H1 (cell line): Measurements from ENCODE around the gene PCBD1. TPM values are rescaled to one million over a fixed set of nuclear protein-coding genes. Genes with fewer than 3 reads are reported as not detected.

Source experiments
- CTCF ChIA-PET: fragments of 300-600 bp; sonication (Branson Sonifier 250); formaldehyde crosslinking; loops from one replicate; lab custom pipeline; 2021; ENCODE audit not compliant: partially characterized antibody; lab: Charles Lee
- POLR2A ChIA-PET: fragments of 300-600 bp; sonication (Branson Sonifier 250); formaldehyde crosslinking; loops from one replicate; lab custom pipeline; 2021; ENCODE audit warnings: inconsistent platforms; ENCODE audit not compliant: partially characterized antibody; lab: Charles Lee
- DNase-seq, 2 experiments: peaks; one replicate each; pipeline versions ENCODE4 v3.0.0 to v3.0.0-alpha.2; 2010 to 2022; ENCODE audit warnings: low spot score in 2 of 2, low read depth in 1 of 2, mixed read lengths in 1 of 2
- FAIRE-seq: peaks from 2 replicates; lab custom pipeline; 2011; peaks lifted over from hg19 to GRCh38; lab: Jason Lieb, UNC
- H2AFZ ChIP-seq: 2 replicates; pipeline ENCODE4 v1.8.1; 2012; ENCODE audit warnings: low read length, inconsistent platforms
- H2AK5ac ChIP-seq: 2 replicates; pipeline ENCODE4 v1.6.1; 2013; ENCODE audit warnings: low read depth, low read length
- H2BK120ac ChIP-seq: replicated peaks from 2 replicates; pipeline ENCODE3; 2013; ENCODE audit warnings: low read depth, low read length, inconsistent platforms
- H2BK12ac ChIP-seq: 2 replicates; pipeline ENCODE4 v1.6.1; 2013; ENCODE audit warnings: low read depth, low read length
- H2BK15ac ChIP-seq: 2 replicates; pipeline ENCODE4 v1.6.1; 2013; ENCODE audit warnings: low read length
- H2BK20ac ChIP-seq: 2 replicates; pipeline ENCODE4 v1.6.1; 2013; ENCODE audit warnings: low read length
- H2BK5ac ChIP-seq: 2 replicates; pipeline ENCODE4 v1.6.1; 2013; ENCODE audit warnings: low read depth, low read length
- H3K14ac ChIP-seq: 2 replicates; pipeline ENCODE4 v1.6.1; 2013; ENCODE audit warnings: inconsistent platforms; ENCODE audit not compliant: insufficient read length
- H3K18ac ChIP-seq: 2 replicates; pipeline ENCODE4 v1.6.1; 2013; ENCODE audit warnings: low read length; ENCODE audit errors: extremely low read depth
- H3K23ac ChIP-seq: 2 replicates; pipeline ENCODE4 v1.6.1; 2013; ENCODE audit warnings: inconsistent platforms; ENCODE audit not compliant: insufficient read length
- H3K23me2 ChIP-seq: 2 replicates; pipeline ENCODE4 v1.6.1; 2013; ENCODE audit warnings: low read depth, low read length
- H3K27ac ChIP-seq: 2 replicates; pipeline ENCODE4 v1.6.1; 2011; ENCODE audit warnings: low read depth, low read length, inconsistent platforms
- H3K27me3 ChIP-seq, 4 experiments: replicated peaks in 1 of 4; 1 replicate in 1 of 4; 2 replicates in 3 of 4; pipeline versions ENCODE4 v1.6.1 to v1.8.1; 2011 to 2013; ENCODE audit warnings: low read length in 3 of 4, mild to moderate bottlenecking in 3 of 4, inconsistent platforms in 2 of 4, mixed read lengths in 2 of 4, moderate library complexity in 1 of 4; ENCODE audit not compliant: control insufficient read depth in 3 of 4, insufficient read depth in 3 of 4; ENCODE audit errors: extremely low read depth in 1 of 4
- H3K36me3 ChIP-seq, 4 experiments: 2 replicates each; pipeline versions ENCODE4 v1.6.1 to v1.8.1; 2011 to 2013; ENCODE audit warnings: mild to moderate bottlenecking in 4 of 4, low read length in 3 of 4, moderate library complexity in 2 of 4, control low read depth in 1 of 4, inconsistent platforms in 1 of 4; ENCODE audit not compliant: insufficient read depth in 4 of 4, control insufficient read depth in 2 of 4
- H3K4ac ChIP-seq: replicated peaks from 2 replicates; pipeline ENCODE3; 2013; ENCODE audit warnings: low read length, low read depth, mixed read lengths, inconsistent platforms; ENCODE audit not compliant: insufficient read length
- H3K4me1 ChIP-seq, 4 experiments: replicated peaks in 1 of 4; 1 replicate in 1 of 4; 2 replicates in 3 of 4; pipeline versions ENCODE4 v1.6.1 to v1.8.1; 2011 to 2013; ENCODE audit warnings: low read length in 3 of 4, inconsistent platforms in 2 of 4, mixed read lengths in 1 of 4; ENCODE audit not compliant: insufficient read depth in 4 of 4, control insufficient read depth in 3 of 4
- H3K4me2 ChIP-seq, 2 experiments: 2 replicates each; pipeline versions ENCODE4 v1.6.1 to v1.8.1; 2011 to 2013; ENCODE audit warnings: low read depth in 2 of 2, low read length in 2 of 2, control low read depth in 1 of 2, inconsistent platforms in 1 of 2, mild to moderate bottlenecking in 1 of 2; ENCODE audit not compliant: insufficient read depth in 1 of 2
- H3K4me3 ChIP-seq, 4 experiments: fragments of 200-600, 300-600 bp in 1 of 4; sonication (generic), shearing (Covaris generic), sonication (Bioruptor Twin) in 1 of 4; 2 replicates each; pipeline versions ENCODE4 v1.5.1 to v1.8.1; 2011 to 2016; ENCODE audit warnings: low read length in 4 of 4, low read depth in 3 of 4, control low read depth in 2 of 4, inconsistent platforms in 2 of 4, mild to moderate bottlenecking in 2 of 4, mixed read lengths in 1 of 4, moderate library complexity in 1 of 4; ENCODE audit not compliant: insufficient read depth in 2 of 4; ENCODE audit errors: extremely low read depth in 1 of 4
- H3K56ac ChIP-seq: replicated peaks from 2 replicates; pipeline ENCODE3; 2013; ENCODE audit warnings: low read depth, mild to moderate bottlenecking, mixed read lengths, low read length, inconsistent platforms; ENCODE audit not compliant: insufficient read length
- H3K79me1 ChIP-seq: 2 replicates; pipeline ENCODE4 v1.6.1; 2013; ENCODE audit warnings: low read depth, low read length, control low read depth
- H3K79me2 ChIP-seq, 2 experiments: 2 replicates each; pipeline versions ENCODE4 v1.6.1 to v1.8.1; 2012 to 2013; ENCODE audit warnings: low read length in 2 of 2, mild to moderate bottlenecking in 2 of 2, inconsistent platforms in 1 of 2; ENCODE audit not compliant: insufficient read depth in 2 of 2, control insufficient read depth in 1 of 2
- H3K9ac ChIP-seq, 4 experiments: replicated peaks in 1 of 4; 1 replicate in 1 of 4; 2 replicates in 3 of 4; pipeline versions ENCODE4 v1.6.1 to v1.8.1; 2011 to 2013; ENCODE audit warnings: low read depth in 3 of 4, low read length in 3 of 4, control low read depth in 2 of 4, mild to moderate bottlenecking in 2 of 4, moderate library complexity in 2 of 4, inconsistent platforms in 1 of 4; ENCODE audit errors: extremely low read depth in 1 of 4
- H3K9me3 ChIP-seq, 2 experiments: 2 replicates each; pipeline versions ENCODE4 v1.6.1 to v1.8.1; 2012 to 2013; ENCODE audit warnings: mild to moderate bottlenecking in 2 of 2, moderate library complexity in 2 of 2, control low read depth in 1 of 2, inconsistent platforms in 1 of 2, low read depth in 1 of 2, low read length in 1 of 2, mixed read lengths in 1 of 2; ENCODE audit not compliant: insufficient read depth in 2 of 2
- H4K20me1 ChIP-seq, 2 experiments: replicated peaks in 1 of 2; 2 replicates each; pipeline versions ENCODE3 to v1.8.1; 2011 to 2013; ENCODE audit warnings: inconsistent platforms in 2 of 2, low read length in 2 of 2, mild to moderate bottlenecking in 1 of 2; ENCODE audit not compliant: insufficient read depth in 2 of 2, control insufficient read depth in 1 of 2
- H4K5ac ChIP-seq: 2 replicates; pipeline ENCODE4 v1.6.1; 2013; ENCODE audit warnings: low read length, low read depth, mixed read lengths, inconsistent platforms; ENCODE audit not compliant: insufficient read length
- H4K8ac ChIP-seq: 2 replicates; pipeline ENCODE4 v1.8.0; 2013; ENCODE audit warnings: mild to moderate bottlenecking, moderate library complexity, low read length, inconsistent platforms; ENCODE audit not compliant: insufficient read depth; ENCODE audit errors: extremely low read depth
- H4K91ac ChIP-seq: replicated peaks from 2 replicates; pipeline ENCODE3; 2013; ENCODE audit warnings: low read length, mixed read lengths, inconsistent platforms; ENCODE audit not compliant: insufficient read length
- ASH2L ChIP-seq: fragments of 200-600, 300-600 bp; sonication (generic); IDR thresholded peaks from one replicate; pipeline ENCODE4 v1.7.1; 2017; ENCODE audit warnings: low read length
- CBX8 ChIP-seq: fragments of 300-800, 300-1000 bp; sonication (generic); IDR thresholded peaks from 2 replicates; pipeline ENCODE4 v1.7.1; 2016; ENCODE audit warnings: low read depth, low read length, borderline replicate concordance
- CHD1 ChIP-seq: IDR thresholded peaks from 2 replicates; pipeline ENCODE4 v1.6.1; 2012; ENCODE audit warnings: low read depth, low read length, improper control_type of control experiment
- CHD2 ChIP-seq: IDR thresholded peaks from 2 replicates; pipeline ENCODE4 v1.6.1; 2012; ENCODE audit warnings: low read length, improper control_type of control experiment
- CREB1 ChIP-seq: IDR thresholded peaks from 2 replicates; pipeline ENCODE4 v1.6.1; 2012; ENCODE audit warnings: inconsistent platforms
- E2F6 ChIP-seq: IDR thresholded peaks from 2 replicates; pipeline ENCODE4 v1.6.1; 2012; ENCODE audit warnings: inconsistent platforms
- JUN ChIP-seq: IDR thresholded peaks from 2 replicates; pipeline ENCODE4 v1.6.1; 2011; ENCODE audit warnings: low read depth, mild to moderate bottlenecking, improper control_type of control experiment, low read length
- MAFK ChIP-seq: IDR thresholded peaks from 2 replicates; pipeline ENCODE4 v1.6.1; 2012; ENCODE audit warnings: low read depth, mild to moderate bottlenecking, improper control_type of control experiment, low read length
- POU5F1 ChIP-seq: IDR thresholded peaks from 2 replicates; pipeline ENCODE4 v1.6.1; 2011; ENCODE audit warnings: low read depth, mild to moderate bottlenecking, low read length, moderate library complexity
- RNF2 ChIP-seq: fragments of 200-900, 300-1000 bp; sonication (generic); IDR thresholded peaks from 2 replicates; pipeline ENCODE4 v1.7.1; 2016; ENCODE audit warnings: borderline replicate concordance, low read depth, mild to moderate bottlenecking, antibody characterized with exemption, low read length; ENCODE audit not compliant: poor library complexity, severe bottlenecking; ENCODE audit errors: missing control alignments
- SAP30 ChIP-seq: fragments of 300-600 bp; sonication (generic); IDR thresholded peaks from 2 replicates; pipeline ENCODE4 v1.7.1; 2012; ENCODE audit warnings: low read length, moderate library complexity, mild to moderate bottlenecking, inconsistent platforms; ENCODE audit not compliant: insufficient read depth, insufficient replicate concordance
- SIX5 ChIP-seq: IDR thresholded peaks from 2 replicates; pipeline ENCODE4 v1.6.1; 2011; ENCODE audit warnings: mild to moderate bottlenecking, low read depth, low read length
- WGBS, 2 experiments: shearing (Covaris generic) in 1 of 2; methylation state at CpG; one replicate each; pipeline versions ENCODE4 v1.1.6 to v1.1.7; 2013 to 2015; ENCODE audit warnings: low lambda C conversion rate in 2 of 2, mixed read lengths in 2 of 2, inconsistent platforms in 1 of 2, low coverage in 1 of 2, missing lambda C conversion rate in 1 of 2; ENCODE audit not compliant: insufficient replicate concordance in 2 of 2, insufficient coverage in 1 of 2, insufficient read length in 1 of 2; ENCODE audit errors: extremely low coverage in 1 of 2, missing lambda C conversion rate in 1 of 2; 5-methylcytosine and 5-hydroxymethylcytosine counted together
- polyA plus RNA-seq, 7 experiments: library from polyadenylated mRNA; depleted of rRNA in 3 of 7; stranded (reverse) in 5 of 7; unstranded in 2 of 7; fragments of >200 nt in 5 of 7; fragments of 200-250 nt in 2 of 7; gene quantifications; 1 replicate in 5 of 7; 2 replicates in 1 of 7; 4 replicates in 1 of 7; pipeline versions ENCODE4 v1.2.1 to v1.2.3, GENCODE V29; 2011 to 2013; ENCODE audit warnings: missing spikeins in 2 of 7, mixed read lengths in 2 of 7
- total RNA-seq: library from RNA; stranded (reverse); fragmentation: NEBNext Ultra II Directional; extraction: Animal tissue kit (Norgen Biotek cat#: 25700); gene quantifications from 2 replicates; pipeline ENCODE4 v1.2.1, GENCODE V29; 2021

PCBD1 gene
- total and polyA plus RNA-seq, 2 of the 8 experiments (the other 6 are each of a cell fraction or from before 2014, with no cell fraction given): 46.5 to 55.0 TPM

GRCh38 chr10:70872291-70872690, 16.1 kb downstream of the PCBD1 start:
- peaks cover 0 to 4% (median 2%) of the 10 kb centered on the region in 4 experiments; a peak in 3 of 7 replicates for H3K4me1 ChIP-seq
- no peak overlapping the region for H3K4me2 ChIP-seq
- no peaks in the 10 kb centered on the region for H3K79me2 ChIP-seq
- H3K23me2 ChIP-seq: no peaks in the 10 kb centered on the region
- FAIRE-seq: no peak
- H2BK20ac ChIP-seq: no peak overlapping the region
- no peak overlapping the region for H2BK120ac ChIP-seq
- no peak overlapping the region for H3K4ac ChIP-seq
- no peak overlapping the region for H2AK5ac ChIP-seq
- H3K36me3 ChIP-seq: peaks cover 7 to 61% (median 36%) of the 10 kb centered on the region in 4 experiments
- no peak overlapping the region for H3K14ac ChIP-seq
- H4K20me1 ChIP-seq: peaks cover 2 to 4% of the 10 kb centered on the region in 2 experiments
- CTCF ChIA-PET: interaction anchor here (1.1 to 3.6 kb wide), 4 partner anchors 9 to 322 kb away, joined by 3 to 19 read pairs (median 4); no protein-coding TSS in a partner anchor
- H3K23ac ChIP-seq: no peak overlapping the region
- no peaks in the 10 kb centered on the region for H3K27me3 ChIP-seq
- H3K4me3 ChIP-seq: no peak overlapping the region
- POLR2A ChIA-PET: interaction anchor here (2.2 kb wide), 1 partner anchor 8 kb away, joined by 6 read pairs; no protein-coding TSS in a partner anchor
- H2AFZ ChIP-seq: no peak overlapping the region
- H3K9me3 ChIP-seq: no peaks in the 10 kb centered on the region
- no peak overlapping the region for H2BK5ac ChIP-seq
- no peak overlapping the region for H2BK12ac ChIP-seq
- no peak overlapping the region for H4K5ac ChIP-seq
- no peak overlapping the region for H3K9ac ChIP-seq
- no peak for DNase-seq
- H3K79me1 ChIP-seq: no peaks in the 10 kb centered on the region; the same call in 1 of the 2 replicates
- no peak overlapping the region for H3K18ac ChIP-seq
- no peak overlapping the region for H4K8ac ChIP-seq
- H4K91ac ChIP-seq: no peak overlapping the region
- TF ChIP-seq SAP30 (no peak), E2F6 (no peak), CBX8 (no peak), ASH2L (no peak), JUN (no peak), CREB1 (no peak), MAFK (no peak), CHD2 (no peak), SIX5 (no peak), RNF2 (no peak), POU5F1 (no peak), CHD1 (no peak)
- no peak overlapping the region for H3K27ac ChIP-seq
- no peak overlapping the region for H2BK15ac ChIP-seq
- WGBS, 2 experiments: 91% methylated on average over 7 of the region's 7 CpGs; no CpG with 5 or more reads in 1 of the 2 experiments
- no peak overlapping the region for H3K56ac ChIP-seq
